GM21529 (cell line): Measurements from ENCODE around the gene FAM168A.
"Not testable (repeated sequence)": the region's sequence is repeated elsewhere in the genome, so short reads cannot be mapped to it uniquely, and the experiment has no call there.

ENCODE experiments used
- ATAC-seq: cut with Tn5 transposase; IDR thresholded peaks from one replicate; pipeline ENCODE4 v1.9.1; 2021; ENCODE audit not compliant: unreplicated experiment

The FAM168A gene

DNA sequence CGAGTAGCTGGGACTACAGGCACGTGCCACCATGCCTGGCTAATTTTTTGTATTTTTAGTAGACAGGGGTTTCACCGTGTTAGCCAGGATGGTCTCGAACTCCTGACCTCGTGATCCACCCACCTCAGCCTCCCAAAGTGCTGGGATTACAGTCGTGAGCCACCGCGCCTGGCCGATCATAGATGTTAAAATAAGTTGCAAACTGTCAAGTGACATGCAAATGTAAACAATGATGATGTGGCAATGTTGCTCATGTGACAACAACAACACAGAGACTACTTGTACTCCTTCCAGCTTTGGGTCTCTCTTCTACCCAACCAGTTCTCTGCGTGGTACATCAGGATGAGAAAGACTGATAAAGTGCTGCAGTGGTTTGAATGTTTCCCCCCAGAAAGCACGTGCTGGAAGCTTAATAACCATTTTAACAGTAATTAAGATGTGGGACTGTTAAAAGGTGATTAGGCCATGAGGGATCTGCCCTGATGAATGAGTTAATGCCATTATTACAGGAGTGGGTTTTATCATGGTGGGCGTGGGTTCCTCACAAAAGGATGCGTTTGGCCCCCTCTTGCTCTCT is 127.8 kb downstream of the FAM168A start:
- not testable (repeated sequence) for ATAC-seq

DNA sequence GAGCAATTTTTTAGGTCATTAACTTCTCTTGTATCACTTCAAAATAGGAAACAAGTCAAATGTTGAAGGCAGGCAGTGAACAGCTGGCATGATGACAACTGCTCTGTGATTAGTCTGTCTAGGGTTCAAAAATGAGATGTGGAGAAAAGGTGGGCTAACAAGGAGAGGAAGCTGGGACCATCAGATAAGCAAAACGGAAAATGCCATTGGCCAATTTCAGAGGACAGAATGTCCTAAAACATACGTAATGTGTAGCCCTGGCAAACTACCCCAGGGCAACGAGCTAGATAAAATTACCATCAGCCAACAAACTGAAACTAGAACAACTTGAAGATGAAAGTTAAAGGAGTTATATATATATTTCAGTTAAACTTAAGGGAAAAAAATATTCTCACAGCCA is 128.5 kb downstream of the FAM168A start:
- no peak for ATAC-seq

DNA sequence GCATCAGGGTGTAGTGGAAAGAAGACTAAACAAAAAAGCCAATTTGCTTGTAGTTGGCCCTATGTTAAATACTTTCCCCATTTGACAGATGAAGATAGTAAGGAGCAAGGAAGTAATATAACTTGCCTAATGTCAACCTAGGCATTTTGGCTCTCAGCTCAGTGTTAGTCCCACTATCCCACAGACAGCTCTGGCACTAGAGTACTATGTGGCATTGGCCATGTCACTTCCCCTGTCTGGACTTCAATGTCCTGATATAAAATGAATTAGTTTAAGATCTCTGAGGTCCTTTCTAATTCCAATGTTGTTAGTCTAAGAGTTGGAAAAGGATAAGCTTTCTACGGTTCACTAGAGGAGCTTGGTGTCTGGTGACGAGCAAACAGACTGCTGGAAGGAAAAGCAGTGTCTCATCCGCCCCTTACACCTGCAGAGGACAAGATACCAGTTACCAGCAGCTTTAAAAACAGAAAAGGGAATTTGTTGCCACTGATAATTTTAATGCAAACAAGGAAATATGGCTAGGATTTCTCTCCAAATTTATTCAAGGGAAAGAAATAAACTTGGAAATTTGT is 129.2 kb downstream of the FAM168A start:
- no peak for ATAC-seq

DNA sequence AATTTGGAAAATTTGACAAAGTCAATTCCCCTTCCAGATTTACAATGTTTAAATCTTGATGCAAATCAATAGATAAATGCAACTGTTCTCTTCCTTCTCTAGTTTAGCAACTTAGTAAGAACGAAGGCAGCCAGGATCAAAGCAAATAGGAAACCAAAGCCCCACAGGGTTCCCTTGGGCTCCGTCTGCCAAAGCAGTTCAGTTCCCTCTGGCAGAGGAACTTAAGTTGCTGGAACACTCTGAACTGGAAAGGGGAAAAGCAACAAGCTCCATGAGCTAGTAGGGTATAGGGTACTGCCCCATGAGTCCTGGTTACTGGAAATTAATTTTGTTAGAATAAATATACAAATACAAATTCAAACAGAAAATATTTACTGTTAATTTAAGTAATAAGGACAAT is 130.4 kb downstream of the FAM168A start:
- ATAC-seq: no peak

DNA sequence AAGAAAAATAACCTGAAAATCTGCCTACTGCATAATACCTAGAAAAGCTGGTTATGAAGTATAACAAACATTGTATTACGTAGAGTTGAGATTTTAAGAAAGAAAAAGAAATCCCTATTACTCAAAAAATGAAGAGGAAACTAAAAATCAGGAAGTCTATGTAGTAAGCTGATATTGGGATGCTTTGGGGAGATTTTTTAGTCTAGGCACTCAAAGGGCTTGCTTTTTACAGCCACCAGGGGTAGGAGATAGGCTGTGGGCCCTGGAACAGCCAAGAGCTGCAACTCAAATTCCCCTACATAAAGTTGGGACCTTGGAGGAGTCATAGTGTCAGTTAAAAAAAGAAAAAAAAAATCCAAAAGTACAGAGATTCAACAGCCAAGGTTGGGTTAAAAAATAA is 131.3 kb downstream of the FAM168A start:
- ATAC-seq: no peak

DNA sequence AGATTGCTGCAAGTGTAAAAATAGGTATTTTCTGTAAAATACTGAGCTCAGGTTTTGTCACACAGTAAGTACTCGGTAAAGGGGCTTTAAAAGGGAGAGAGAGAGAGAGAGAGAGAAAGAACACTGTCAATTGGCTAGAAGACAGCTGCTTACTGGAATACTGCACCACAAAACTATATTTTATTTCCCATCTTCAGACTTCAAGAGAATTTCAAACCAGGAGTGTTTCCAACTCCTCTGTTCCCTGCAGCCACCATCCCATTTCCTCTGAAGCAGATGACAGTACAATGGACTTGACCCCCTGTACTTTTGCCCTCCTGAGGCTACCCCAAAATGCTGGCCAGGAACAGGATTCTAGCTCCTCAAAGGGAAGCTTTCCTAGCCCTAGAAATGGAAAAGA is 132.0 kb downstream of the FAM168A start:
- no peak for ATAC-seq

DNA sequence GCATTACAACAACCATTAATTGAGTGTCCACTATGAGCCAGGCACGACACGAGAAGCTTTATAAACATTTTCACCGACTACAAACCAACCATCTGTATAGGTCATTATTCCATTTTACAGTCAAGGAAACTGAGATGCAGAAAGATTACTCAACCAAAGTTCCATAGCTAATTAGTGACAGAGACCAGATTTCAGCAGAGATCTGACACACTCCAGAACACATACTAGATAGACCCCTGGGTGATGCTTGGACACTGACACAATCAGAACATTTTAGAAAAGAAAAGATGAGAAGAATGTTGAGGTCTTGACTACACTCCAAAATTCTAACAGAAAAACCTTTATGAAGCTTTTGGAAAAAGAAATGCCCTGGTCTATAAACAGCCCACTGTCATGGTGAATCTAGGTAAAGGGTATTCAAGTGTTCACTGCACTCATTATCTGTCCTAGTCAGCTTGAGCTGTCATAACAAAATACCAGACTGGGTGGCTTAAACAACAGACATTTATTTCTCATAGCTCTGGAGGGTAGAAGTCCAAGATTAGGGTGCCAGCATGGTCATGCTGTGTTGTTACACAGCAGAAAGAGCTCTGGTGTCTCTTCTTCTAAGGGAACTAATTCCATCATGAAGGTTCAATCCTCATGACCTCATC is 132.8 kb downstream of the FAM168A start:
- no peak for ATAC-seq

DNA sequence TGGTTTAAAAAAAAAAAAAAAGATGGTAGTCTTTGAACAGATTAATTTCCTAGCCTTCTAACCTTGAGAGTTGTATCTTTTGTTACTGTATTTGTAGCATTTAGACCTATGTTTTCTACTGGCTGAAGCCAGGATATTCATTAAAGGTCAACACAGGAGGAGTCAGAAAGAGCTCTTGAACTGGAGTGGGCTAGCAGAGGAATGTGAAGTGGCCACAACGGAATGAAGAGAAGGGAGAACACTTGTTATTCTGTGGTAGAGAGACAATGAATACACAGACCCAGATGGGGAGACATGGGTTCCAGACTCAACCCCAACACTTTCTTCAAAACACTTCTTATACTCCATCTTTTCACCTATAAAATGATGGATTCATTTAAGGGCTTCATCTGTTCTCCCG is 133.6 kb downstream of the FAM168A start:
- no peak for ATAC-seq

DNA sequence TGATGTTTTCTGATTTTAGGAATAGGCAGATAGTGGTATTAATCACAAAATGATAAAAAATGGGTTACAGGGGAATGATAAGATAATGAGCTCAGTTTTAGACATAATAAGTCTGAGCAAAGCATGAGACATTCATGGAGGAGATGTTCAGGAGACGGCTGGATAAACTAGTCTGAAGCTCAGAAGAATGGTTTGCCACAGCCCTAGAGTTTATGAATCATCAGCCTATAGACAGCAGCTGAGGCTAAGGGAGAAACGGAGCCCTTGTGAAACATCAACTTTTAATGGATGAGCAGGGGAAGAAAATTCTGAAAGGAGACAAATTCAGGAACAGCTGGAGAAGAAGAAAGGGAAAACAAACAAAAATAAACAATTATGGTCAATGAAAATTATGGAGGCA is 134.6 kb downstream of the FAM168A start:
- no peak for ATAC-seq

DNA sequence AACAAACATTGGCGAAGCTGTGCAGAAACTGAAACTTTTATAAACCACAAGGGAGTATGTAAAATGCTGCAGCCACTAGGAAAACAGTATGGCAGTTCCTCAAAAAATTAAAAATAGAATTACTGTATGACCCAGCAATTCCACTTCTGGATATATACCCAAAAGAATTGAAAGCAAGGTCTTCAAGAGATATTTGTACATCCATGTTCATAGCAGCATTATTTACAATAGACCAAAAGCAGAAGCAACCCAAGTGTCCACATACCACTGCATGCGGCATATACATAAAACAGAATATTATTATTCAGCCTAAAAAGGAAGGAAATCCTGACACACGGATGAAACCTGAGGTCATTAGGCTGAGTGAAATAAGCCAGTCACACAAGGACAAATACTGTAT is 135.9 kb downstream of the FAM168A start:
- ATAC-seq: no peak

DNA sequence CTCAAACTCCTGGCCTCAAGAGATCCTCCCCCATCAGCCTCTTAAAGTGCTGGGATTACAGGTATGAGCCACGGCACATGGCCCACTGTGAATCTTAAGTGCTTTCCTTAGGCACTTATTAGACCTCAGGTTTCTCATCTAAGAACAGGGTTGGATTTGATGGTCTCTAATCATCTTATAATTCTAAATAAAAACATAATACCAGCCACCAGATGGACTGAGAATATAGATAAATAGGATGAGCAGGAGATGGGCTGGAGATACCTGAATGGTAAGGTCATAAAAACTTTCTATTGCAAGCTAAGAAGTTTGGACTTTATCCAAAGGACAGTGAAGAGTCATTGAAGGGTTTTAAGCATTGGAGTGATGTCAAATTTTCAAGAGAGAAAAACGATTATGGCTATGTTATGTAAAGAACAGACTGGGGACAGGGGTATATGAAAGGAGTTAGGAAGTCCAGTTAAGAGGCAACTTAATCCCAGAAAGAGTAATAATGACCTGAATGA is 136.5 kb downstream of the FAM168A start:
- no peak for ATAC-seq

DNA sequence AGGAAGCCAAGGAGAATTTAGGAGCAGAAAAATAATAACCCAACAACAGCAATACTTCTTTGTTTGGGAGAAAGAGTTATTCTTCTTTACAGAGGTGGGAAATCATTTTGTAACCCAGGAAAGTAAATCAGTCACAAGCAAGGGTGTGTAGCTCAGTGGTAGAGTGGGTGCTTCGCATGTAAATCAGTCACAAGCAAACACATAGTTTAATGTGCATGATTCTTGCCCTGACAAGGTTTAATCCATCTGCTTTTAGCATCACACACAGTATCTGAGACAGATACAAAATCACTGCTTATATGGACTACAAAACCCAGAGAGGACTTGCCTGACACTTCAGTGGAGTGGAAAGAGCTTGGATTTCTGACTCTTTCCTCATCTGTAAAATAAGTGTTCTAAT is 139.7 kb downstream of the FAM168A start:
- ATAC-seq: no peak

DNA sequence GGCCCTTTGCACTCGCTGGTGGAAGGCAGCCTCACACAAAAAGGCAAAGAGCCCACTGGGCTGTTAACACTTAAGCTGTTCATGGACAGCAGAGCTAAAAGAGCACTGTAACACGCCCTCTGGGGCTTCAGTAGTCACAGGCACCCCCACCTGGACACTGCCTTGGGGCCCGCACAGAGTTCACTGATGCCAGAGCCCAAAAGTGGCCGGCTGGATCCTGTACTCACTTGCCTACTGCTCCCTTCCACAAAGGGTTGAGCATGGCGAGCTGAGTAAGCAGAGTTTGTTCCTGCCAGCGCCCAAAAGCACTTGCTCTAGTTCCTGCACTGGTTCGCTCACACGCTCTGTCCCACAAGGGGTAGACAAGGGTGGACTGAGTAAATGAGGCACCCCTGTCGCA is 142.9 kb downstream of the FAM168A start:
- no peak for ATAC-seq

DNA sequence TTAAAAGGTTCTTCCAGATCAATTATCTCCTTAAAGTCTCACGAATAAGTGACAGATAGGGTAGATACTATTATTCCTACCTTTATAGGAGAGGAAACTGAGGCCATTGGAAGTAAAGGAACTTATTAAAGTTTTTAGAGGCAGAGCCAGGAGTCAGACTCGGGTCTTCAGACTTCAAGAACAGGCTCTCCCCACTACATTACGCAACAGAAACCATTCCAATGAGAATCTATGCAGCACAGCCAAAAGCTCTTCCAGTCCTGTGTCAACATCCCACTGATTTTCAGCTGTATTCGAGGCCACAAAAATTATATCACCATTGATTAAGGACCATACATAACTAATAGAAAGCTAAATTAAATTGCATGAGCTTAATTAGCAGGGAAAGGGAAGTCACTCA is 144.3 kb downstream of the FAM168A start:
- no peak for ATAC-seq

DNA sequence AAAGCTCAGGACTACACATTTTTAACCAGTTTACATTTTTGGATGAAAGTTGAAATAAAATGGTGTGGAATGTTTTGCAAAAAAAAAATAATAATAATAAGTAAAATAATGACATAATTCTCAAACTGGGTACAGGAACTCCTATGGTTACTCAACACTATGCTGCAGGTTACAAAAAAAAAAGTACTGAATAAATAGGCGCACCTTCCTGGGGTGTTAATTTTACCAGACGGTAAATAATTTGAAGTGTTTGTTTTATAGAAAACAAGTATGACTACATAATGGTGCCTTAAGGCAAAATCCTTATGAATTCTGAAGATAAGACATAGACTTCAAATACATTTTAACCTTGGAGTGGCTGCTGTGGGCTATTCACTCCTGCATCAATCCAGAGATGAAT is 145.2 kb downstream of the FAM168A start:
- no peak for ATAC-seq

DNA sequence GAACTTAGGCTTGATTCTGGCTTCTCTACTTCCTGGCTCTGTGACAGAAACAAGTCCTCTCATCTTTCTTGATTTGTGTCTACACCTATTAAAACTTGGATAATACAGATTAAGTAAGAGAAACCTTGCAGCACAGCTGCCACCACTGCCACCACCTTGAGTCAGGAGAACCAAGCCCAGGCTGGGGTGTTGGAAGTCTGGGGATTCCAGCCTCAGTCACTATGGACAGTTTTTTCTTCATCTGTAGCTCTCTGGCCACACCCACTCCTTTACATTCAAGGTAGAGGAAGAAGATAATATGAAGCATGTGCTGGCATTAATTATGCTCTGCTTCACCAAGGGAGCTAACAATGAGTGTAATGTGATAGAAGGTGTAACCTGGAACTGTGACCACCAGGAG is 146.0 kb downstream of the FAM168A start:
- ATAC-seq: no peak

DNA sequence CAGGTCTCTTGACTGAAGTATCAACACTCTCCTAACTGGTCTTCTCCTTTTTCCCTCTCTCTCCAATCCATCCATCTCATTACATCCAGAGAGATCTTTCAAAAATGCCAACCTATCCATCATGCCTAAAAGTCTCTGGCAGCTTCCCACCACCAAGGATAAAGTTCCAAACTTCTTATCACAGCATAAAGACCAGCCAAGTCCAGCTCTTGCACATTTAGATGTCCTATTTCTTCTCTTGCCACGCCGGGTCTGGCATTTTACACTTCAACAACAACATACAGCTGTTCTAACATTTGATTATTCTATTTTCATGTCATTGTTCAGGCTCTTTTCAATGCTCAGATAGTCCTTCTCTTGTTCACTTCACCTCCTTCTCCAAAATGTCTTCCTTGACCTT is 151.1 kb downstream of the FAM168A start:
- ATAC-seq: no peak

DNA sequence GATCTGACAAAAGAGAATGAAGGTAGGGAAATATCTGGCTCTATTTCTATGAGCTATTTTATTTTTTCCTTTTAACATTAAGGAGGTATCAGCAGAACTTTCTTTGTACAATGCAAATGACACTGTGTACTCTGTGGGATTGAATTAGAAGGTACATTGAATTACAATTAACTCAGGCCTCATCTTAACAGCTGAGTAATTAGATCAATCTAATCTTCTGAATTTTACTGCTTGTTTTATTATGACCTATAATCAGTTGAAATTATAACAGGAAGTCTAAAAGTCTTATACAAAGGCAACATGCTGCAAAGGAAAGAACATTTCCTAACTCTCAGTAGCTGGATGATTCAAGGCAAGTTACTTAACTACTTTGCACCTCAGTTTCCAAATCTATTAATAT is 151.9 kb downstream of the FAM168A start:
- no peak for ATAC-seq

DNA sequence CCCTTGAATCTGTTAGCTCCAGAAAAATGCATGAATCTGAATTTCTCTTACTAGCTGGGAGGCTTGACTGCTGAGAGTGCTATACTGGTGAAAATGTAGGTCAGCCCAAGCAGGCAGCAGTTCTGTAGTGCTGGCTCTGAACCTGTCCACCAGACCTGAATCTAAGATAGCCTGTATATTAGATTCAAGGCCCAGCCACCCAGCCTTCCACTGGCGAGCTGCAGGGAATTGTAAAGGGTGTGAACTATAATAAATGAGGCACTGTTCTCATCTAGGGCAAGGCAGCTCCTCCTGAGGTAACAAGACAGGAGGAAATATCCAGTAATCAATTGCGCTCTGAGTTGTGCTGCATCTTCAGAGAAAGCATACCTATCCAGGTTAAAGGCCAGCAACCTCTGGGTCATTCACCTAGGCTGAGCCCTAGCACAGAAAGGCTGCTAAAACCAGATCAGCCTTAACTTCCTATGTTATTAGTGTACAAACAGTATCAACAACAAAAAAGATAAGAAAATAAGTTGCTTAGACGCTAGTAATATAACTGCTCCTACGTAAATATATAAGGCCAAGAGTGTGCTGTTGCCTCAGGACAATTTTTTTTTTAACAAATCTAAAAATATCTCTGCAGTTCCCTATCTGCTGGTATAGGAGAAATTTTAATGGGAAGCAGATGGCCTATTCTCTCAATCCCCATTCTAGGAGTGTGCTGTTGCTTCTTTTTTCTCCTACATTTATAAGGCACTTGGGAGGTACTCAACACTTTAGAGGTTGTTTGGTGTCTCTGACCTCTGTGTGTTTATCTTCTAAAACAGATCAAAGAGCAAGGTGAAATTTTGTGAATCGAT is 158.7 kb downstream of the FAM168A start:
- no peak for ATAC-seq

DNA sequence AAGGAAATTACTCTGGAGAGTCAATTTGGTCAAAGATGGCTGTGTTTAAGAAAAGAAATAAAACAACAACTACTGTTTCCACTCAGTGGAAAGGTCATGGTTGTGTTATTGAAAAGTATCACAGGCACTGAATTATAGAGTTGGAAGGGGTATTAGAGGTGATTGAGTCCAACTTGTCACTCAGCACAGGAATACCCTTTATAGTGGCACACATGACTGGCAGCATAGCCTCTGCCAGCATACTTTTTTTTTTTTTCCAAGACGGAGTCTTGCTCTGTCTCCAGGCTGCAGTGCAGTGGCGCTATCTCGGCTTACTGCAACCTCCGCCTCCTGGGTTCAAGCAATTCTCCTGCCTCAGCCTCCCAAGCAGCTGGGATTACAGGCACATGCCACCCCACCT is 161.1 kb downstream of the FAM168A start:
- not testable (repeated sequence) for ATAC-seq

DNA sequence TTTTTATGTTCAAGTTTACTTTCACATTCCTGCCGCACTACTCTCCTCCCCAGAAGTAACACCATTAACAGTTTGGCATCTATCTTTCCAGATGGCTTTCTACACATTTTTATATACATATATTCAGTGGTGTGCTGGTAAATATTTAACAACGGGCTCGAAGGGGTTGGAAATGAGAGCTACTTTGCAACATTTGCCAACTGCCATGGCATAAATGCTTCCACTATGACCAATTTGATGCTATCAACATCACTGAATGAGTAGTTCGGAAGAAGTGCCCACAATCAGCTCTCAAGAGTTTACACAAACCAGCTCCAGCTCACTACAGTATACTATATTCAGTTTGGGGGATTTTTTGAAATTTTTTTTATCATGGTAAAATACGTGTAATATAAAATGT is 166.5 kb downstream of the FAM168A start:
- ATAC-seq: no peak

DNA sequence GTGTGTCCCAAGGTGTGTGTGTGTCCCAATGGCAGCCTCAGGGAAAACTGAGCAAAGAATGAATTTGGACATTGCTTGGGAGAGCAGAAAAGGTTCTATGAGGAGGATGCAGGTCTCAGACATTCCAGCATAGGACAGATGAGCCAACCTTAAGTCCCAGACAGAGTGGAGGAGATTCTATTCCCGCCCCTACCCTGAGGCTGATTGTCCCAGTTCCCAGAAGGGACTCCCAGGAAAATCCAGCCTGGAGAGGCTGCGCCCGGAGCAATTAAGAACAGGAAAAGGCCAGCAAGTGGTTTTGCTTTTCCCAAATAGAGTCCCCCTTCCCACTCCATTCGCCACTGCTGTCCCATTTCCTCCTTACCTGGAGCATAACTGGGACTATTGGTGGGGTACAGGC is 167.6 kb downstream of the FAM168A start:
- ATAC-seq: no peak
